HG02970 (cell line): ENCODE results near the gene CD79B.
"Not testable (repeated sequence)": the region's sequence is repeated elsewhere in the genome, so short reads cannot be mapped to it uniquely, and the experiment has no call there.

Experiments used
- ATAC-seq: cut with Tn5 transposase; IDR thresholded peaks from one replicate; pipeline ENCODE4 v1.9.1; 2021; ENCODE audit warnings: mild to moderate bottlenecking, moderate library complexity, moderate number of reproducible peaks; ENCODE audit not compliant: unreplicated experiment, low FRiP score

Gene CD79B

GRCh38 chr17:63934183-63935112, 2.3 kb upstream of the CD79B start:
- ATAC-seq, result no peak

- ATAC-seq, result no peak
Observed at GRCh38 chr17:63933598-63933997, 1.5 kb upstream of the CD79B start.

DNA sequence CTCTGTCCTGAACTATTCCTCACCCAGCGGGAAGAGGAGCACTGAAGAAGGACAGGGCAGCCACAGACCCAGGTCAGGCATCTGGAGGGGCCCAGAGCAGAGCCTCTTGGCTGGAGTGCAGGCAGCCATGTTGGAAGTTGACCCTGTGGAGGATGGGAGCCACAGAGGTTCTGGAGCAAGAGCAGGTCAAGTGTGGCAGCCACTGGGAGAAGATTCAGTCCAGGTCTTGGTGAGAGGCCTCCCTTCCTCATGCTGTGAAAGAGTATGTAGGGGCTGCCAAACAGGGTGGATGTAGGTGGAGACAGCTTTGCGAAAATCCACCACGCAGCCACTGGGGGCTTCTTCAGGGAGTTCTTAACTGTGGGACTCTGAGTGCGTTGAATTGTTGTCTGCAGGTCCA, 590 bp upstream of the CD79B start:
- no peak for ATAC-seq

DNA sequence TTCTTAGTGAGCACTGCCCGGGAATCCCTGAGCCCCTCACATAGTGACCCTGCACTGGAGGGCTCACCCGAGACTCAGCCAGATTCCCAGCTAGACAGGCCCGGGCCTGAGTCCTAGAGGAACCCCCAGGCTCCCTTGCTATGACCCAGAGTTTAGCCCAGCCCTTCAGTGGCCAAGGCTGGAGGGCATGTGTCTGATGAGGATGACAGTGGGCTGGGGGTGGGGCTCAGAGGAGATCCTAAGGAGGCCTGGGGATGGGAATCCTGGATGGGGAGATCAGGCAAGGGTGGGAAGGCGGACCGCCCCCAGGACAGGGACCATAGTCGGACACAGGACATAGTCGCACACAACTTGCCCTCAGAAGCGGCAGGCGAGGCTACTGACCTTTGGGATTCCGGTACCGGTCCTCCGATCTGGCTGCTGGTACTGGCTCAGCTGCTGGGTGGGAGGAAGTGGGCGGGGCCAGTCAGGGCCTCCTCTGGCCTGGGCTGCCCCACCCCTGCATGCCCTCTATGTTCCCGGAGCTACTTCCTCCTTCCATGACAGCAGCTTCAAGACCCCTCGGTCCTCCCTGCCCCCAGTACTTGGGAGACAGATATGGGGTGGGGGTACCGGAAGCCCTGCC, 1.1 kb downstream of the CD79B start:
- ATAC-seq, result no peak

- ATAC-seq, result no peak
Observed at GRCh38 chr17:63929860-63930766, 2.0 kb downstream of the CD79B start.

GRCh38 chr17:63928966-63929695, 3.0 kb downstream of the CD79B start:
- no peak for ATAC-seq

GRCh38 chr17:63928172-63928666, 3.9 kb downstream of the CD79B start:
- ATAC-seq, result no peak

GRCh38 chr17:63927464-63928171, 4.5 kb downstream of the CD79B start:
- no peak for ATAC-seq

- no peak for ATAC-seq
Observed at GRCh38 chr17:63926164-63926563, 6.0 kb downstream of the CD79B start.

- ATAC-seq, result no peak
Observed at GRCh38 chr17:63925615-63926014, 6.5 kb downstream of the CD79B start.

- ATAC-seq, result not testable (repeated sequence)
Observed at GRCh38 chr17:63922402-63922801, 9.7 kb downstream of the CD79B start.

- not testable (repeated sequence) for ATAC-seq
Observed at GRCh38 chr17:63920779-63921178, 11.4 kb downstream of the CD79B start.

DNA sequence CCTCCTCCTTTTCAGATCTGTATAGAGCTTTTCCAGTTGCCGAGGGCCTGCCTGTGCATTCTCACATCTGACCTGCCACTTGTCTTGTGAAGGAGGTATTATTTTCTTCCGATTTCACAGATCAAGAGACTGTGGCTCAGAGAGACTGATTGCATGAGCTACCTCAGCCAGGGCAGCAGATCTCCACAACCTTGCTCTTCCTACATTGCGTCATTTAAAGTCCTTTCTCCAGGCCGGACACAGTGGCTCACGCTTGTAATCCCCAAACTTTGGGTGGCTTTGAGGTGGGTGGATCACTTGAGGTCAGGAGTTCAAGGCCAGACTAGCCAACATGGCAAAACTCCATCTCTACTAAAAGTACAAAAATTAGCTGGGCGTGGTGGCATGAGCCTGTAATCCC, 12.1 kb downstream of the CD79B start:
- ATAC-seq, result not testable (repeated sequence)

GRCh38 chr17:63919311-63919723, 12.8 kb downstream of the CD79B start:
- ATAC-seq, result no peak

DNA sequence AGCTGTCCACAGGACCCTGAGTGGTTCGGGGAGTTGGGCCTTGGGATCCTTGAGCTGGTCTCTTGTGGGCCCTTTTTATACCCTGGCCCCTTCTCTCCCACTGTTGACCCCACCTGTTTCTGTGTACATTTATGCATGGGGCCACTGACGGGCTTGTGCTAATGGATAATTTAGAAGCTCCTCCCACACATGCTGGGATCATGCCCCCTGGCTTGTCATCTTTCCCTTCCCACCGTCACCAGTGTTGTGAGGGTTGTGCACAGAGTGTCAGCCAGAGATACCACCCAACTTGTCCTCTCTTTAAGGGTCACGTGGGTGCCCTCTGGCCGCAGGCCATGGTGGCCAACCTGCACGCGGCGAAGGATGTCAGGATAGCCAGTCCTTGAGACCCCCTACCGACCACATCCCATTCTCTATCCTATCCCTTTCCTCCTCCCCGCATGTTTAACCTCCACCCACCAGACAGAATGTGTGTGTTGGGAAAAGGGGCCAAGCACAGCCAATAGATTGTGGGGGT, 13.3 kb downstream of the CD79B start, which contains the start of gene GH1:
TSS of gene GH1 (minus strand) at position 51 of the 517 bp plus-strand sequence. CDS start 63 bp downstream, outside the sequence.
- ATAC-seq, result not testable (repeated sequence)

DNA sequence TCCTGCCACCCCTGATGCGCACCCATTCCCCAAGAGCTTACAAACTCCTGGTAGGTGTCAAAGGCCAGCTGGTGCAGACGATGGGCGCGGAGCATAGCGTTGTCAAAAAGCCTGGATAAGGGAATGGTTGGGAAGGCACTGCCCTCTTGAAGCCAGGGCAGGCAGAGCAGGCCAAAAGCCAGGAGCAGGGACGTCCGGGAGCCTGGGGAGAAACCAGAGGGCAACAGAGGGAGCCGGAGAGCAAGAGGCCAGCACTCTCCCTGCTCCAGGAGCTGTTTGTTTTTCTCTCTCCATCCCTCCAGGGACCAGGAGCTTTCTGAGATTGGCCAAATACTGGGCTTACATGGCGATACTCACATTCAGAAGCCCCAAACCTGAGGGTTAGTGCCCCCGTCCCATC, 13.8 kb downstream of the CD79B start:
- no peak for ATAC-seq

GRCh38 chr17:63917646-63918045, 14.5 kb downstream of the CD79B start:
- no peak for ATAC-seq

DNA sequence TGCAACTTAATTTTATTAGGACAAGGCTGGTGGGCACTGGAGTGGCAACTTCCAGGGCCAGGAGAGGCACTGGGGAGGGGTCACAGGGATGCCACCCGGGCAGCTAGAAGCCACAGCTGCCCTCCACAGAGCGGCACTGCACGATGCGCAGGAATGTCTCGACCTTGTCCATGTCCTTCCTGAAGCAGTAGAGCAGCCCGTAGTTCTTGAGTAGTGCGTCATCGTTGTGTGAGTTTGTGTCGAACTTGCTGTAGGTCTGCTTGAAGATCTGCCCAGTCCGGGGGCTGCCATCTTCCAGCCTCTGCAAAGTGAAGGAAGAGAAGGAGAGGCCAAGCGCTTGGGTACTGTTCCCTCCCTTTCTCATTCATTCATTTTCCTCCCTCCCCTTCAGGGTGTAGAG, 14.9 kb downstream of the CD79B start:
- not testable (repeated sequence) for ATAC-seq
